ENCODE results near the gene LRP8.
A peak's percentile ranks its signal among the peaks of the same experiment; 100 is the strongest.
"Not testable (repeated sequence)": the region's sequence is repeated elsewhere in the genome, so short reads cannot be mapped to it uniquely, and the experiment has no call there.

LRP8 gene

GRCh38 chr1:53206083-53206685 is 121.7 kb downstream of the LRP8 start:
- DNase-seq, result peak; percentile 15

DNA sequence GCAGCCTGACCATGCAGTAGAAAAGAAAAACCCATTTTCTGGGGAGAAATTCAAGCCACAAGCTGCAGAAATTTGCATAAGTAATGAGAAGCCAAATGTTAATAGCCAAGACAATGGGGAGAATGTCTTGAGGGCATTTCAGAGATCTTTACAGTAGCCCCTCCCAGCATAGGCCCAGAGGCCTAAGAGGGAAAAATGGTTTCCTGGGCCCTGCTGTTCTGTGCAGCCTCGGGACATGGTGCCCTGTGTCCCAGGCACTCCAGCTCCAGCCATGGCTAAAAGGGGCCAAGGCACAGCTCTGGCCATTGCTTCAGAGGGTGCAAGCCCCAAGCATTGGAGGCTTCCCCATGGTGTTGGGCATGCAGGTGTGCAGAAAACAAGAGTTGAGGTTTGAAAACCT is 122.4 kb downstream of the LRP8 start:
- DNase-seq, result not testable (repeated sequence)

DNA sequence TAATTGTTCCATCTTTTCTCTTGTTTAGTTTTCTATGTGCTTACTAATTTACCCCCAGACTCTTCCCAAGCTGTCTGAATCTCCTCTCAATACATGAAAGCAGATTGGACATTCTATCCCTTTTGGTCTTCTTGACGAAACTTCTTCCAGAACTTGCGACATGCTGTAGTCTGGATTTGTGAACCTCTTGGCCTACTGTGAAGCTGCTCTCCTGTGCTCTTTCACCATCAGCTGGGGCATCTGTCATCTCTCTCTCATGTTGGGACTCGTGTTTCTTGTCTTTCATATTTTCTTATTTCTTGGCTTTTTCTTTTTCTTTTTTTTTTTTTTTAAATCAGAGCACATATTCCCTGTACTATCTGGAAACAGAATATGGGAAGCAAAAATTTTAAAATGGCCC is 124.4 kb downstream of the LRP8 start:
- DNase-seq, result no peak

DNA sequence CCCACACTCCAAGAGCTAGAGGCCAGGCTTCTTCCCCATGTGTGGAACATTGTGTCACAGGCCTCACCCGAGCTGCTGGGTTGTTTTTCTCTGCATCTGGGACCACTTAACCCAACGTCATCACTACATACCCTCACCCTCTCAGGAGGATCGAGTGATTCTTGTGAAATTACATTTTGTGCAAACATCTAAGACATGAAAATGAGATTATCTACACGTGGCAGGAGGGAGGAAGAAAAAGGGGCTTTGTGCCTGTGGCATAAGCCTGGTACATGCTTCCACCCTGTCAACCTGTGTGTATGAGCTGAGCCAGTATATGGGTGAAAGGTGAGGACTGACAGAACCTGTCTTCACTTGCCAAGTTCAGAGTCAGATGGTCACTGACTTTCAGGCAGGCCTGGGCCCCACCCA is 129.6 kb downstream of the LRP8 start:
- DNase-seq, result no peak

- no peak for DNase-seq
Measured at GRCh38 chr1:53197291-53198200, 130.3 kb downstream of the LRP8 start.

DNA sequence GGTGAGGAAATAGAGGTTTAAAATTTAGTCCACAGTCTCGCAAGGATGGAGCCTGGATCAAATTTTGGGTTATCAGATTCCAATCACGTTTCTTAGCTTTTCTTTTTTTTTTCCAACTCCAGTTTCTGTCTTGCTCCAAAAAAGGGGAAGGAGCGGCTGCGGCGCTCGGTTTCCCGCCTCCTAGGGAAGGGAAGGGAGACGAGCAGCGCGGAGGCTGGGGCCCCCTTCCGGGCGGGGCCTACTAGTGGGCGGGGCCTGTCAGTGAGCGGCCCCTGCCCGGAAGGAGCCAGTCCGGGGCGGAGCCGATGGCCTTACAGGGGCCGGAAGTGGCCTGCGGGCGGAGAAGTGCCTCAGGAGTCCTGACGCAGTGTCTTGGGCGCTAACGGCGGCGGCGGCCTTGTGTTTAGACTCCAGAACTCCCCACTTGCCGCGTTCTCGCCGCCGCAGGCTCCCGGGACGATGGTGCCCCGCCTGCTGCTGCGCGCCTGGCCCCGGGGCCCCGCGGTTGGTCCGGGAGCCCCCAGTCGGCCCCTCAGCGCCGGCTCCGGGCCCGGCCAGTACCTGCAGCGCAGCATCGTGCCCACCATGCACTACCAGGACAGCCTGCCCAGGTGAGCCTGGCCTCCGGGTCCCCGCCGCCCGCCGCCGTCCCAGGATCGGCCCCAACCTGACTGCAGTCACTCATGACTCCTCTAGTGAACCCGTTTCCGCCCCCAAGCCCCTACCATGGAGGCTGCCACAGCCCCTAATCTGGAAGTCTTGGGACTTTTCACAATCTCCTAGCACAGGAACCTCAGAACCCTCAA is 131.2 kb downstream of the LRP8 start, which contains the start of gene CPT2:
Gene CPT2, plus strand, starts transcription at position 340 of the 806 bp plus-strand sequence. Its CDS starts 120 bp downstream, at position 460.
- DNase-seq, result peak; percentile 80

DNA sequence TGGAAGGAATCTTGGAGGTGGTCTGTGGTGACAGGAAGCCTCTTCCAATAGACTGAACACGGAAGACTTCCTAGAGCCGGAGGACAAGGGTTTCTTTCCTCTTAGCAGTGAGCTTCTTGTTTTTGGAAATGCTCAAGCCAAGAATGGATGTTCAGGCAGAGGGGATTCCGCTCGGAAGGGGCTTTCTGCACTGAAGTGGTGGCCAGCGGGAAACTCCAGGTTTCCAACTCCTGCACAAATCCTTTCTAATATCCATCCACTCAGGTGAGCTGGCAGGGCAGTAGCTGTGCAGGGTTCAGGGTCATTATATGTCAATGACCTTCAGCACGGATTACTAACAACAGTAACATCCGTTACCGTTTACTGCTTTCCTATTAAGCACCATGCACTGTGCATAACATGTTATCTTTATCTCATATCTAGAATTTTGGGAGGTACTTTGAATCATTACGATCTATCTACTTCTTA is 131.8 kb downstream of the LRP8 start:
- DNase-seq, result no peak

DNA sequence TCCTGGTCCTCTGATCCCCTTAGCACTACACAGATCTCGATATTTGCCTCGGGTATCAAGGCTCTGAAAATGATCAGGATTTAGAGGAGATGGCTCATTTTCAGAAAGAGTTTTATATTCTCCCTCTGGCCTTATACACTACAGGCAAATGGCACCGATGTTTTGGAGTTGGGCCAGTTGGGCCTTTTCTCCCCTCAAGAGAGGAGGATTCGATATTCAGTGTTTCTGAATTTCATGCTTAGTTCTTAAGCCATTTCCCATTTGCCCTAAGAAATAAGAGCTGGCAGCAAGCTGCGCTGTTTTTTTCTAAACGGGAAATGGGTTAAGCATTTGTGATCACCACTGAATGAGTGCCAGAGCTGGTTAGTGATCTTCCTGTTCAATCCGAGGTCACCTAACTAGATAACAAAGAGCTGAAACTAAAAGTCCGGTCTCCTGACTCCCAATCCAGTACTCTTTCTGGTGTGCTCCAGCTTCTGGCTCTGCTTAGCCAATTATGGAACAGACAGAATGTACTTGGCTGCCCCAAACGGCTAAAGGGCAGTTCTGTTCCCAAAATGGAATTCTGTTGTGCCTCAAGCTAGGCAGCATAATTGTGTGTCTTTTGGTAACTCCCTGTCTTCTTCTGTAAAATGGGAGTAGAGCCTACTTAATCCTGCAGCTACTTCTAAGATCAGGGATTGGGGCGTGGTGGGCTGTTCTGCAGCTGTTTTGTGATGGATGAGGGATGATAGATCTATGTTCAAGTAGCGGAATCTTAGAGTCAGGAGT is 132.4 kb downstream of the LRP8 start:
- no peak for DNase-seq
